ENCODE data around the gene AMPD2.

- TF ChIP-seq SIN3A (IDR thresholded peaks at IDR 0.05; ENCODE audit: borderline replicate concordance in 2 of 2, control insufficient read depth in 1 of 2, low read depth in 2 of 2, low read length in 2 of 2) (no peak), ZFP1 (CRISPR knock-in tag; IDR thresholded peaks at IDR 0.05) (no peak), ZBED1 (IDR thresholded peaks at IDR 0.05) (no peak), FOXP4 (CRISPR knock-in tag; IDR thresholded peaks at IDR 0.05; ENCODE audit: borderline replicate concordance) (no peak), CTCF (IDR thresholded peaks at IDR 0.05 in 2 of 3, conservative IDR thresholded peaks at IDR 0.05 in 1 of 3; ENCODE audit: insufficient read depth in 2 of 3, low read depth in 1 of 3, low read length in 3 of 3) (no peak), RUNX1 (IDR thresholded peaks at IDR 0.05; ENCODE audit: low read depth) (no peak), ZHX1 (conservative IDR thresholded peaks at IDR 0.05; ENCODE audit: low read length) (no peak), NUFIP1 (IDR thresholded peaks at IDR 0.05; ENCODE audit: partially characterized antibody) (no peak), TRIM25 (IDR thresholded peaks at IDR 0.05; ENCODE audit: borderline replicate concordance) (no peak)
Measured at GRCh38 chr1:109642626-109643025, 23.0 kb downstream of the AMPD2 start.
